GM18520 (cell line): ENCODE data around the gene ANGPTL2.

ENCODE experiments used
- ATAC-seq: cut with Tn5 transposase; IDR thresholded peaks from one replicate; pipeline ENCODE4 v1.9.1; 2021; ENCODE audit not compliant: unreplicated experiment

Gene ANGPTL2

GRCh38 chr9:127137640-127138360, 15.4 kb upstream of the ANGPTL2 start:
- ATAC-seq: no peak

- no peak for ATAC-seq
Observed at GRCh38 chr9:127136880-127137639, 14.6 kb upstream of the ANGPTL2 start.

GRCh38 chr9:127136081-127136879, 13.8 kb upstream of the ANGPTL2 start:
- no peak for ATAC-seq

GRCh38 chr9:127135056-127135745, 12.8 kb upstream of the ANGPTL2 start:
- no peak for ATAC-seq

- ATAC-seq: no peak
Observed at GRCh38 chr9:127133739-127134167, 11.3 kb upstream of the ANGPTL2 start.

- no peak for ATAC-seq
Observed at GRCh38 chr9:127132921-127133647, 10.6 kb upstream of the ANGPTL2 start.

GRCh38 chr9:127132375-127132774, 9.9 kb upstream of the ANGPTL2 start:
- no peak for ATAC-seq

GRCh38 chr9:127131871-127132270, 9.4 kb upstream of the ANGPTL2 start:
- ATAC-seq: no peak

- ATAC-seq: no peak
Observed at GRCh38 chr9:127130661-127131538, 8.5 kb upstream of the ANGPTL2 start.

- no peak for ATAC-seq
Observed at GRCh38 chr9:127130235-127130634, 7.8 kb upstream of the ANGPTL2 start.

- no peak for ATAC-seq
Observed at GRCh38 chr9:127129718-127130085, 7.3 kb upstream of the ANGPTL2 start.

- ATAC-seq: no peak
Observed at GRCh38 chr9:127129073-127129717, 6.8 kb upstream of the ANGPTL2 start.

GRCh38 chr9:127128341-127129072, 6.1 kb upstream of the ANGPTL2 start:
- ATAC-seq: no peak

GRCh38 chr9:127126971-127127370, 4.5 kb upstream of the ANGPTL2 start:
- no peak for ATAC-seq

GRCh38 chr9:127124792-127125191, 2.4 kb upstream of the ANGPTL2 start:
- ATAC-seq: no peak

- no peak for ATAC-seq
Observed at GRCh38 chr9:127124111-127124531, 1.7 kb upstream of the ANGPTL2 start.

- ATAC-seq: no peak
Observed at GRCh38 chr9:127123064-127123890, 842 bp upstream of the ANGPTL2 start.
